BJ (cell line): ENCODE measurements around the gene BRD4. TPM values are rescaled to one million over a fixed set of nuclear protein-coding genes. Genes with fewer than 3 reads are reported as not detected.

Source experiments
- CTCF ChIA-PET: fragments of 350-600 bp; formaldehyde crosslinking; extraction: SDS; loops from one replicate; lab custom pipeline; 2021; ENCODE audit warnings: antibody characterized with exemption, inconsistent platforms; lab: Yijun Ruan, JAX
- POLR2A ChIA-PET: fragments of 300-600 bp; sonication (Branson Sonifier 250); formaldehyde crosslinking; extraction: SDS; loops from one replicate; lab custom pipeline; 2021; ENCODE audit warnings: antibody characterized with exemption; lab: Charles Lee
- DNase-seq: peaks from one replicate; pipeline ENCODE4 v3.0.0-alpha.2; 2011; ENCODE audit warnings: low read depth
- H3K27me3 ChIP-seq: 2 replicates; pipeline ENCODE4 v1.6.0; 2011; ENCODE audit warnings: low read length; ENCODE audit not compliant: control insufficient read depth, insufficient read depth
- H3K36me3 ChIP-seq: 2 replicates; pipeline ENCODE4 v1.5.1; 2011; ENCODE audit warnings: low read length; ENCODE audit not compliant: control insufficient read depth, insufficient read depth
- H3K4me3 ChIP-seq: 2 replicates; pipeline ENCODE4 v1.5.1; 2011; ENCODE audit warnings: low read depth, mild to moderate bottlenecking, control low read depth, low read length
- CTCF ChIP-seq: IDR thresholded peaks from 2 replicates; pipeline ENCODE4 v1.5.1; 2011; ENCODE audit warnings: low read depth, mild to moderate bottlenecking, control low read depth, inconsistent platforms, low read length, moderate library complexity; ENCODE audit not compliant: insufficient read depth
- polyA plus RNA-seq: library from polyadenylated mRNA; depleted of rRNA; stranded (reverse); fragments of >200 nt; gene quantifications from 2 replicates; pipeline ENCODE4 v1.2.3, GENCODE V29; 2011

BRD4 gene
- polyA plus RNA-seq, 1 experiment, result 9.5 TPM

- DNase-seq, result no peak
- ChIA-PET POLR2A (interaction anchor here (0.5 kb wide), 1 partner anchor 54 kb away, joined by 7 read pairs; no protein-coding TSS in a partner anchor), CTCF (interaction anchor here (1.2 to 1.4 kb wide), 2 partner anchors 14 to 139 kb away, joined by 3 to 4 read pairs; partner anchors contain the start of gene AKAP8L)
Observed at GRCh38 chr19:15280048-15280725, 52.2 kb downstream of the BRD4 start.

GRCh38 chr19:15279326-15279904, 52.9 kb downstream of the BRD4 start:
- DNase-seq, result no peak
- H3K36me3 ChIP-seq, result no peaks in the 10 kb centered on the region
- H3K4me3 ChIP-seq, result no peak overlapping the region
- POLR2A ChIA-PET, result no interaction called here
- no peak for TF ChIP-seq CTCF
- H3K27me3 ChIP-seq, result no peaks in the 10 kb centered on the region
- CTCF ChIA-PET, result interaction anchor here (0.8 to 1.4 kb wide), 2 partner anchors 27 to 140 kb away, joined by 4 read pairs; partner anchors contain the start of gene AKAP8L

More at GRCh38 chr19:15280048-15280725, 52.2 kb downstream of the BRD4 start:
- H3K4me3 ChIP-seq, result no peak overlapping the region
- no peaks in the 10 kb centered on the region for H3K27me3 ChIP-seq
- TF ChIP-seq CTCF, result no peak
- H3K36me3 ChIP-seq, result no peaks in the 10 kb centered on the region

- POLR2A ChIA-PET, result no interaction called here
- Histone ChIP-seq H3K27me3 (no peaks in the 10 kb centered on the region), H3K36me3 (peaks cover 4% of the 10 kb centered on the region; the same call in 1 of the 2 replicates), H3K4me3 (no peak overlapping the region)
- CTCF ChIA-PET, result no interaction called here
- no peak for TF ChIP-seq CTCF
- no peak for DNase-seq
Observed at GRCh38 chr19:15276620-15277215, 55.6 kb downstream of the BRD4 start.

GRCh38 chr19:15274477-15274876, 57.9 kb downstream of the BRD4 start:
- TF ChIP-seq CTCF, result no peak
- Histone ChIP-seq H3K36me3 (peaks cover 11% of the 10 kb centered on the region), H3K4me3 (no peak overlapping the region), H3K27me3 (no peaks in the 10 kb centered on the region)
- no peak for DNase-seq
- ChIA-PET POLR2A (no interaction called here), CTCF (interaction anchor here (1.7 kb wide), 1 partner anchor 120 kb away, joined by 3 read pairs; no protein-coding TSS in a partner anchor)

GRCh38 chr19:15269806-15270205, 62.5 kb downstream of the BRD4 start:
- ChIA-PET POLR2A (no interaction called here), CTCF (no interaction called here)
- Histone ChIP-seq H3K27me3 (no peaks in the 10 kb centered on the region), H3K4me3 (no peak overlapping the region), H3K36me3 (peaks cover 20% of the 10 kb centered on the region)
- DNase-seq, result no peak
- TF ChIP-seq CTCF, result no peak
